ENCODE data around the gene CD9.

DNA sequence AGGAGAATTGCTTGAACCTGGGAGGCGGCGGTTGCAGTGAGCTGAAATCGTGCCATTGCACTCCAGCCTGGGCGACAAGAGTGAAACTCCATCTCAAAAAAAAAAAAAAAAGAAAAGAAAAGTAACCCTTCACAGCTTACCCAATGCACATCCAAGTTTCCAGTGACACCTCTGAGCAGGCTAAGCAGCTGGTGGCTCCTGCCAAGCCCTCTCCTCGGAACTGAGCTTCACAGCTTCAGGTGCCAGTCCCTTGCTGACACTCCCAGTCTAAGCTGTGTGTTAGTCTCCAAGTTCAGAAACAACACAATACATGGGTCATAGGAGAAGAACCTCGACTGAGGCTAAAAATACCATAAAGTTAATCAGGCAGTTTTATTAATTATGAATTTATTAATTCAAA, 7.9 kb downstream of the CD9 start:
- no peak for TF ChIP-seq POLR2A (IDR thresholded peaks at IDR 0.05)
- TF ChIP-seq, protein P1, sequence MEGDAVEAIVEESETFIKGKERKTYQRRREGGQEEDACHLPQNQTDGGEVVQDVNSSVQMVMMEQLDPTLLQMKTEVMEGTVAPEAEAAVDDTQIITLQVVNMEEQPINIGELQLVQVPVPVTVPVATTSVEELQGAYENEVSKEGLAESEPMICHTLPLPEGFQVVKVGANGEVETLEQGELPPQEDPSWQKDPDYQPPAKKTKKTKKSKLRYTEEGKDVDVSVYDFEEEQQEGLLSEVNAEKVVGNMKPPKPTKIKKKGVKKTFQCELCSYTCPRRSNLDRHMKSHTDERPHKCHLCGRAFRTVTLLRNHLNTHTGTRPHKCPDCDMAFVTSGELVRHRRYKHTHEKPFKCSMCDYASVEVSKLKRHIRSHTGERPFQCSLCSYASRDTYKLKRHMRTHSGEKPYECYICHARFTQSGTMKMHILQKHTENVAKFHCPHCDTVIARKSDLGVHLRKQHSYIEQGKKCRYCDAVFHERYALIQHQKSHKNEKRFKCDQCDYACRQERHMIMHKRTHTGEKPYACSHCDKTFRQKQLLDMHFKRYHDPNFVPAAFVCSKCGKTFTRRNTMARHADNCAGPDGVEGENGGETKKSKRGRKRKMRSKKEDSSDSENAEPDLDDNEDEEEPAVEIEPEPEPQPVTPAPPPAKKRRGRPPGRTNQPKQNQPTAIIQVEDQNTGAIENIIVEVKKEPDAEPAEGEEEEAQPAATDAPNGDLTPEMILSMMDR (IDR thresholded peaks at IDR 0.05) = no peak

Measured in esophagus squamous epithelium (tissue), 4 donors.